NCI-H2081 treated with DMSO at 0.1 percent for 48 hours (cell line): ENCODE data around the gene COL16A1.

Experiments used
- DNase-seq: peaks from one replicate; lab custom pipeline; 2025; lab: John Stamatoyannopoulos, UW

The COL16A1 gene

GRCh38 chr1:31703431-31704270 is at the start of gene COL16A1:
TSS of gene COL16A1 (minus strand) at chr1:31704017. CDS start at chr1:31702193, 1,824 bp downstream.
- no peak for DNase-seq

- DNase-seq, result no peak
These were observed 49.2 kb upstream of the COL16A1 start for GRCh38 chr1:31752952-31753475.

GRCh38 chr1:31752258-31752657 is 48.4 kb upstream of the COL16A1 start:
- no peak for DNase-seq

- no peak for DNase-seq
These were observed 48.0 kb upstream of the COL16A1 start for GRCh38 chr1:31751822-31752241.

DNA sequence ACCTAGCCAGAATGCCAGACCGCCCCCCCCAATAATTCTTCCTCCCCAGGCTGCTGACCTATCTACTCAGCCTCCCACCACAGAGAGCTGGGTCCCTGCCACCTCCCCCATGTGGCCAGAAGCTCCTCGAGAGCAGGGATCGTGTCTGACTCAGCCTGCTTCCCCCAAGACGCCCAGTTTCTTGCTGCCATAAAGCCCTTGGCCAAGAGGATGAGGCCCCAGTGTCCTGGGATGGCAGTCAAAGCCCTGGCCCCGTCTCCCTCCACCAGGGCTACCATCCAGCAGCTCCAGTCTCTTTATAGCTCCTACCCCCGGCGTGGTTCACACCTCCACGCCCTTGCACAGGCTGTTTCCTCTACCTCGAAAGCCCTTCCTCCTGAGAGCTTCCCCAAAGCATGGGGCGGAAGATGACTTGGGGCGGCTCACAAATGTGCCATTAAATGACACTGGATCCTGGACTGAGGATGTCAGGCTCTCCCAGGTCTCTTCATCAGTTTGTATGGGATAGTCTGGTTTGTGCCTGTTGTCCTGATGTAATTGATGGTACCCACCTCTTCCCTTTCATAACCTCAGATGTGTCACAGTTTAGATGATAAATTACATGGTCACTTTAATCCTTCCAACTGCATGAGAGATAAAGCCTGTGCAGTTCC is 47.2 kb upstream of the COL16A1 start:
- no peak for DNase-seq

DNA sequence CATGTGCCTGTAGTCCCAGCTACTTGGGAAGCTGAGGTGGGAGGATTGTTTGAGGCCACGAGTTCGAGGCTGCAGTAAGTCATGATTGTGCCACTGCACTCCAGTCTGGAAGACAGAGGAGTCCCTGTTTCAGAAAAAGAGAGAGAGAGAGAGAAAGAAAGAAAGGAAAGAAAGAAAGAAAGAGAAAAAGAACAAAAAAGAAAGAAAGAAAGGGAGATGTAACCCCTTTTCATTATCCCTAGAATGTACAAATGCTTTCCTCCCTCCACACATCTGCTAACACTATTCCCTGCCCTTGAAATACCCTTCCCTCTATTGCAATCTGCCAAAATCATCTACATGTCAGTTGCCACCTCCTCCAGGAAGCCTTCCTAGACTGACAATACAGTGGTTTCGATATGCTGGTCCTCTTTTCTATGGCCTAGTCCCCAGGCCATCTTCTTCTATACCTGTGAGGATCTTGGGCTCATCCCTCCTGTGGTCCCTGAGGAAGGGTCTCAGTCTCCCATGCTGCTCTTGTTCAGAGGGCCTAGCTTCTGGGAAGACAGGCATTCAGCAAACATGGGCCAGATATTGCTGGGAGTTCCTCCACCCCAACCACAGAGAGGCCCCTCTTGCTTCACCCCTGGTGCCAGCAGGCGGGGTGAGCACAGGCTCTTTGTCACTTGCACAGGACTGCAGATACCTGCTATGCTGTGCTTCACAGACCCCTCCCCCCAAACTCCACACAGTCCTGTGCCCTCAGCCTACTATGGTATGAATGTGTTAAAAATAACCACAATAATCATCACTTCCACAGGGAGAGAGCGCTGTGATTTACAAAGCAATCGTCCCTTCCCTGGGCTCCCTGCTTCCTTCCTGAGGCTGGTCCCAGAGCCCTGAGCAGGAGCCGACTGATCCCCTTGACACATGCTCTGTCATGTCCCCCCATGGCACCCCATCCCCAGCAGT is 46.2 kb upstream of the COL16A1 start:
- DNase-seq, result no peak

GRCh38 chr1:31748365-31748764 is 44.5 kb upstream of the COL16A1 start:
- DNase-seq, result no peak

GRCh38 chr1:31747304-31747703 is 43.5 kb upstream of the COL16A1 start:
- DNase-seq, result no peak

DNA sequence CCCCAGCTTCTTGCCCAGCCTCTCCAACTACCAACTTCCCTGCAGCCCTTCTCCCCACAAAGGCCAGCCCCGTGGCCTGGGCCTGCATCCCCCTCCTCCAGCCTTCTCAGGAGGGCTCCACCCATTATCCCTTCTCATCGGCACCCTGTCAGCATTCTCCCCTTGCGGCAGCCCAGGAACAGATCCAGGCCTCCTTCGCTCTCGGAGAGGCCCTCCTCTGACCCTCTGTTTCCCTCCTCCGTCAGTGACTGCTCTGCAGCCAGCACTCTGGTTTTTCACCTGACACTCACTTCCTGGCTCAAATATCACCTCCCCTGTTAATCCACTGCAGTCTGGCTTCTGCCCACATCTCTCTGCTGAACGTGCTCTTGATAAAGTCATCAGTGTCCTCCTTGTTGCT is 42.9 kb upstream of the COL16A1 start:
- DNase-seq, result no peak

DNA sequence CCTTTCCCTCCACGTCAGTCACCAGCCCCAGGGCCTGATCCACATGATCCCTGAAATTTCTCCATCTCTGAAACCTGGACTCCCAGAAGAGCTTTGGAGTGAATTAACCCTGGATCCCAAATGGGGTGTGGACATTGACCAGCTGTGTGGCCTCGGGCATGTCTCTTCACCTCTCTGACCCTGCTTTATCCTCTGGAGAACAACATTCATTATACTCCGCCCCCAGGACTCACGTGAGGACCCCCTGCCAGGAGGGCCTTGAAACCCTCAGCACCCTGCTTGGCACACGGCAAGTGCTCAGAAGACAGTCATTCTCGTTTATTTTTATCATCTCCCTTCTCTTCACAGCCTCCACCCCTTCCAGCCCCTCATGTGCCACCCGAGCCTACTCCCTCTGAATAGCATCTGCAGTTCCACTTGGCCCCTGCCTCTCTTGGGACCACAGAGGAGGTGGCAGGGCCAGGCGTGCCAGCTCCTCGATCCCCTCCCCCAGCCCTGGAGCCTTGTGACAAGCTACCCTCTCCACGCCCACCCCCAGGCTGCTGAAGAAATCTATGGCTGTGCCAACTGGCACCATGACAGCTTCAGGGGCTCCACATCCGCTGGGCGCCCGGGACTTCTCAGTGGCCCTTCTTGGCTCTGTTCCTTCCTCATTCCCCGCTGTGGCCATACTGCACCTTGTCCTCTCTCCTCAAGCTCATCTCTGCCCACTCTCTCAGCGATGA is 42.3 kb upstream of the COL16A1 start:
- DNase-seq, result no peak

DNA sequence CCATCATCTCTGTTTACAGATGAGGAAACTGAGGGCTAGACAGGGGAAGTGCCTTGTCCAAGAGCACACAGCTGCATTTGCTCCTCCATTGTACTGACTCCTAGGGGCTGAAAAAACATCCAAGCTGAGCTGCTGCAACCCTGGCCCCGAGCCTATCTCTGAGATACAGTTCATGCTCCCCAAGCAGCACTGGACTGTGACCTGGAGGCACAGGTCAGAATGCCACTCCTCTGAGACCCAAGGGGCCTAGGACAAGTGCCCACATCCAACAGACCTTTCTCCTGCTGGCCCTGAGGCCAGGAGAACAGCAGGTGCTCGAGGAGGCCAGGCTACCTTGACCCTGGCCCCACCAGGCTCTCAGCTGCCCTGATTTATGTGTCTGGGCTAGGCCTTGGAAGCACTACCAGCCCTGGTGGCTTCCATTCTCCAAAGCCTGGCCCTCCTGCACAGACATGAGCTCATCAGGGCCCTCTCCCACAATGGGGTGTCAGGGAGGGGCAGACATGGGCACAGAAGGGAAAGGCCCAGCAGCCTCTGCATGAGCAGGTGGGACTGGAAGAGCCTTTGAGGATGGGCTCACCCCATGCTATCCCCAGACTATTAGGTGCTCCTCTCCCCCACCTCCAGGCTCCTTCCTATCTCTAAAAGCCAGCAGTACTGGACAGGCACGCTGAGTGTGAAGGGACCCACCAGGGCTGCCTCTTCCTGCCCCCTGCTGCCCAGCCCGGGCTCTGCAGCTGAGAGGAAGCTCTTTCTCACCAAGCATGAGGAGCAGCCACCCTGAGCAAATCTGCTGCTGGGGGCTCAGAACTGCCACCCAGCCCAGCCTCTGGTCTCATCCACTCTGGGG is 41.5 kb upstream of the COL16A1 start:
- no peak for DNase-seq

GRCh38 chr1:31744165-31744888 is 40.5 kb upstream of the COL16A1 start:
- DNase-seq, result no peak

DNA sequence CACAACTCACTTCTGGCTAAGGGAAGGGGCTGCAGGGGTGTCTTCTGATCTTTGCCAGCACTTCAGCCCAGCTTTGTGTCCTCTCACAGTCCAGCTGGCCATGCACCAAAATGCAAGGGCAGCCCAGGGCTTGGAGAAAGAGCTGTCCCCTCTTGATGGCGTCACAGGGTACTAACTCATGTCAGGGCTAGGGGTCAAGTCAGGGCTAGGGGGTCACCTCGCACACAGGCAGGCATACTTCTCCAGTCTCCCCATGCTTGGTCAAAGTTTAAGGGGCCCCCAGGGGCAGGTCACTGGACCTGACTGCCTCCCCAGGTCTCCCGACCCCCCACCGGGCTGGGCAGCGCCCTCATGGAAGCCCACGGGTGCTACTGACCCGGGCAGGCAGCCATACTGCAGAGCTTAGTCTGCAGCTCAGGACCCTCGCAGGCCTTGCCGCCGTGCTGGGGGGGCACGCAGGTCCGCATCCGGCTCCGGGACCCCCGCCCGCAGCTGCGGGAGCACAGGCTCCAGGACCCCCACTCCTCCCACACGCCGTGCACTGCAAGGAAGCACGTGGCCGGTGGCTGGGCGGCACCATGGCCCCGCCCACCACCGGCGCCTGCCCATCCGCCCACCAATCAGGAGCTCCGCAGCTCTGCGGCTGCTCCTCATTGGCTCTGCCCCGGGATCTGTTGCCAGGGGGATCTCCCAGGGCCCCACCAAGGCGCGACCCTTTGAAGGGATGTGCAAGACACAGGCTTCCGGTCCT is 38.8 kb upstream of the COL16A1 start:
- DNase-seq, result no peak

DNA sequence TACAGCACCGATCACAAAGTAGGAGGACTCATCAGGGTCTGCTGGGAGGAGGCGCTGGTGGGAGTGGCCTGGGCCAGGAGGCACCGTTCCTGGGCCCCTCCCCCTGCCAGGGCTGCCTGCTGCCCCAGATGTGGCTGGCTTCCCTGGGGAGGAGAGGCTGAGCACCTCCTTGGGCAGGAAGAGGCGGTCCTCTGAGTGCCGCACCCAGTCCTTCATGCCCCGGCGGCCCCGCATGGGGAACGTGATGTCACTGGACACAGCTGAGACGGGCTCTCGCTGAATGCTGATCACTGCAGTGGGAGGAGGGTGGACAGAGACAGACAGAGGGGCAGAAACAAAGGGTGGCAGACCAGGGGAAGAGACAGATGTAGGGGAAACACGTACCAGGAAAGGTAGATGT is 35.5 kb upstream of the COL16A1 start:
- no peak for DNase-seq

GRCh38 chr1:31736675-31737074 is 32.9 kb upstream of the COL16A1 start:
- DNase-seq, result no peak

- no peak for DNase-seq
These were observed 31.8 kb upstream of the COL16A1 start for GRCh38 chr1:31735571-31735970.

DNA sequence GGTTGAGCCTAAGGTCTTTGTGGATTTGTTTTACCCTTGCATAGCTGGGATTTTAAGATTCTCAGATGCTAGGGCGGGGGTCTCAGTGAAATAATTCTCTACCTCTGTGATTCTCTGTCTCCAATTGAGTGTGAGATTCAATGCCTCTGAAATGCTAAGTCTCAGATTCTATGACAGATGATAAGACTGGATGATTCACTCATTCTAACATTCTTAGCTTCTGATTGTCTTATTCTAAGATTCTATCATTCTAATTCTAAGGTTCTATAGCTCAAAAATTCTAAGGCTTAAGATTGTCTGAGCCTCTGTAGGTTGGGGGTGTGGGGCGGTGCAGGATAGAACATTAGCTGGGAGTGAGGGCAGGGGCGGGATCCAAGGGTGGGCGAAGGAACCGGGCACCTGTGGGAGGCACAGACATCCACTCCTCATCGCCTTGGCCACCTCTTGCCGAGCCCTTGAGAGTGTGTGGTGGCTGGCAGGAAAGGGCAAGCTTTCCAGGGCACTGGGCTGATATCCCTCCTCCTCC is 30.8 kb upstream of the COL16A1 start:
- DNase-seq, result no peak

DNA sequence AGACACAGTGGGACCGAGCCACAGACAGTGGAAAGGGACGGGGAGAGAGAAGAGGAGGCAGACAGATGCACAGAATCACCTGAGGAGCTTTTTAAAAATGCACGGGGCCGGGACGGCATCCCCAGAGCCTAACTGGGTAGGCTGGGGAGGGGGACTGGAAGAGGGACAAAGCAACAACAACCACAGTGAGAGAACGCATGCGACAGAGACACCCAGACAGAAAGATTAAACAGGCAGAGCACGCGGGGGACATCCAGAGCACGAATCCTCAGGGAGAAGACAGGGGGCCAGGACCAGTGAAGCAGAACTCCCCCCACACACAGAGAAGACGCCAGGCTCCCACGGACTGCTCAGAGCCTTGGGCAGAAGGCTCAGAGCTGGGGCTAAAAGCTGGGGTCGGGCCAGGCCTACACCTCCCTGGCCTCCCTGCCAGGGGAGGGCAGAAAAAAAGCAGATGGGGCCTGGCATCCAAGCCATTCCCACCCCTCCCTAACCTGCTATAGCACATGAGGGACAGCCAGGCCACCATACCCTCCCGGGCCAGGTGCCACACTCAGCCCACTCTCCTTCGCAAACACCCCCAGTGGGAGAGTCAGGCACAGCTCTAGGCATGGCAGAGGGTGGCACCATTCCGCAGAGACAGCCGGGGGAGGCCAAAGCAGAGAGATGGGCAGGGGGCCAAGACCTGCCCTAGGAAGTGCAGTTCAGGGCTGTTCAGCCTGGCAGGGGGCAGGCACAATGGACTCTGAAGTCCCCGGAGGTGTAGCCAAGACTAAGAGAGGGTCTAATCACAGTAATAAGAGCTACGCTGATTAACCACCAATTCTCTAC is 29.8 kb upstream of the COL16A1 start:
- DNase-seq, result peak; percentile 62
